GM18873 (cell line): Measurements from ENCODE around the gene BRS3.
"Not testable (repeated sequence)": the region's sequence is repeated elsewhere in the genome, so short reads cannot be mapped to it uniquely, and the experiment has no call there.

Source experiments
- ATAC-seq: cut with Tn5 transposase; IDR thresholded peaks from one replicate; pipeline ENCODE4 v1.9.1; 2021; ENCODE audit warnings: mild to moderate bottlenecking, moderate library complexity, moderate number of reproducible peaks; ENCODE audit not compliant: unreplicated experiment, low FRiP score

BRS3 gene

GRCh38 chrX:136487647-136488046 lies at the start of gene BRS3:
Gene BRS3 (plus strand): TSS chrX:136487947. CDS start chrX:136488115, 168 bp downstream.
- ATAC-seq: no peak

- ATAC-seq: no peak
Measured at GRCh38 chrX:136438192-136438591, 49.6 kb upstream of the BRS3 start.

DNA sequence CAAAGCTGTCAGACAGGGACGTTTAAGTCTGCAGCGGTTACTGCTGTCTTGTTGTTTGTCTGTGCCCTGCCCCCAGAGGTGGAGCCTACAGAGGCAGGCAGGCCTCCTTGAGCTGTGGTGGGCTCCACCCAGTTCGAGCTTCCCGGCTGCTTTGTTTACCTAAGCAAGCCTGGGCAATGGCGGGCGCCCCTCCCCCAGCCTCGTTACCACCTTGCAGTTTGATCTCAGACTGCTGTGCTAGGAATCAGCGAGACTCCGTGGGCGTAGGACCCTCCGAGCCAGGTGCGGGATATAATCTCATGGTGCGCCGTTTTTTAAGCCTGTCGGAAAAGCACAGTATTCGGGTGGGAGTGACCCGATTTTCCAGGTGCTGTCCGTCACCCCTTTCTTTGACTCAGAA lies 42.1 kb upstream of the BRS3 start:
- not testable (repeated sequence) for ATAC-seq

DNA sequence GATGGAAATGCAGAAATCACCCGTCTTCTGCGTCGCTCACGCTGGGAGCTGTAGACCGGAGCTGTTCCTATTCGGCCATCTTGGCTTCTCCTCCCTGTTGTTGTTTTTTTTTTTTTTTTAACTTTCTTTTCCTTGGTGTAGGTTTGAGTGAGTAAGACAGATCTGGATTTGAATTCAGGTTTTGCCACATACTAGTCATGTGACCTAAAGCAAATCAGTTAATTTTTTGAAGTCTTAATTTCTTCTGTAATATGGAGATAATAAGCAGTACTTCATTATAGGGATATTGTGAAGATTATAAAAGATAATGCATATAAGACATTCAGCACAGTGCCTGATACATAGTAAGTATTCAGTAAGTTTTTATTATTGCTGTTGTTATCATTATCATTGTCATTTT lies 41.5 kb upstream of the BRS3 start:
- no peak for ATAC-seq

DNA sequence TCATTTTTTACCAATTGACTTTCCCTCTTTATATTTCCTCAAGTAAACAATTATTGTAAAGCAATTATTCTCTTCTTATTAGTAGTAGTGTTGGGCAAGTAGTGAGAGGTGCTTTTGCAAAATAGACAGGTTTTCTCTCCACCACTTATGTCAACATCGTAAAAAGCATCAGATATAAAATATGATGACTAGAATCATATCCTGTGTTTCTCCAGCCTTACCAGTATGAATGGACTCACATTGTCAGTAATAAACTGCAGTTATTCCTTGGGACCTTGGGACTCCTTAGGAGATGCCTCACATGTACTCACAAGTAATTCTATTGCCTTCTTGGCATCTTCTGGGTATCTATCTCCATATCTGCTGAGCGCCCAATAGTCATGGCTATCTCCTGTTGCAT lies 40.4 kb upstream of the BRS3 start:
- ATAC-seq: no peak

DNA sequence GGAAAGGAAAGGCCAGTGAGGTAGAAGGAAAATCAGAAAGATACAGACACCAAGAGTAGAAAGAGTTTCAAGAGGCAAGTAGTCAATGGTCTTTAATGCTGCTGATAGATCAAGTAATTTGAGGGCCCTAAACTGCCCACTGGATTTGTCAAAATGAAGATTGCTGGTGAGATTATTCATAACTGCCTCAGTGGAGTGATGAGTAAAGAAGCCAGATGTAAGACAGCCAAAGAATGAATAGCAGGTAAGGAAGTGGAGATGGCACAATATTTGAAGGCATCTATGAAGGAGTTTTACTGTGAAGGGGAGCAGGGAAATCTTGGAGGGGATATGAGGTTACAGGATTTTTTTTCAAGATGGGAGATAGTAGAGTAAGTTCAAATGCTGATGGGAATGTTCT lies 39.8 kb upstream of the BRS3 start:
- no peak for ATAC-seq

- ATAC-seq: no peak
Measured at GRCh38 chrX:136450050-136450830, 37.5 kb upstream of the BRS3 start.

DNA sequence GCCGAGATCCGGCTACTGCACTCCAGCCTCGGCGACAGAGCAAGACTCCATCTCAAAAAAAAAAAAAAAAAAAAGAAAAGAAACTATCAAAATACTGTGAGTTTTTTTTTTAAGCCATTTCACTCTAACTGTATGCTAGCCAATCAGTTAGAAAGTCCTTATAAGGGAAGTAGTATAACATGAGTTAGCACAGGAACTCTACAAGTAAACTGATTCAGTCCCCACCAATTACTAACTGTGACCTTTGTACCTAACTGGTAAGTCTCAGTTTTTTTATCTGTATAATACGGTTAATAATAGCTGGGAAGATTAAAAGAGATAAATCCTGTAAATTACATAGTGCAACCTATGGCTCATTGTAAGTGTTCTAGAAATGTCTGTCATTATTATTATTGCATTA lies 35.1 kb upstream of the BRS3 start:
- no peak for ATAC-seq

GRCh38 chrX:136453114-136453513 lies 34.6 kb upstream of the BRS3 start:
- no peak for ATAC-seq

GRCh38 chrX:136453771-136454170 lies 34.0 kb upstream of the BRS3 start:
- ATAC-seq: no peak

GRCh38 chrX:136456133-136456532 lies 31.6 kb upstream of the BRS3 start:
- ATAC-seq: no peak

DNA sequence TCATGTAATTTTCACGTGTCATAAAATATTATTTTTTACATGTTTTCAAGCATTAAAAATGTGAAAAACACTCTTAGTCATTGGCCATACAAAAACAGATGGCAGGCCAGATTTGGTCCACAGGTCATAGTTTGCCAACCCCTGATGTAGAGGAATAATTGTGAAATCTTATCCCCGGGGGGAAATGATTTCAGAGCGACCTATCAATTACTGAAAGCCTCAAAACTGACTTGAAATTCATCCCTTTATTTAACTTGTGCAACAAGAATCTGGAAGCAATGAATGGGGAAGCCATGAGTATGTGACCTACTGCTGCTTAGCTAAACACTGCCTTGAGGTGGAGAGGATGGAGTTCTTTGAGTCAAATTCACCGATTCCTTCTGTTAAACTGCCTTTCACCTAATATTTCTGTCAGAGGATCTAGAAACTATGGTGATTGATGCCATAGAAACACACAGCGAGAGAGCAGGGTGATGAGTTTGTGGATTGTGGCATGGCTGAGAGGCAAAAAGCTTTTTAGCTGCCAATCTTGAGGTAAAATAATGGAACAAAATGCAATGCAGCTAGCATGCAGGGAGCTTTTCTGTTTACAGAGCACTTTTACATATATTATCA lies 30.3 kb upstream of the BRS3 start:
- ATAC-seq: no peak

DNA sequence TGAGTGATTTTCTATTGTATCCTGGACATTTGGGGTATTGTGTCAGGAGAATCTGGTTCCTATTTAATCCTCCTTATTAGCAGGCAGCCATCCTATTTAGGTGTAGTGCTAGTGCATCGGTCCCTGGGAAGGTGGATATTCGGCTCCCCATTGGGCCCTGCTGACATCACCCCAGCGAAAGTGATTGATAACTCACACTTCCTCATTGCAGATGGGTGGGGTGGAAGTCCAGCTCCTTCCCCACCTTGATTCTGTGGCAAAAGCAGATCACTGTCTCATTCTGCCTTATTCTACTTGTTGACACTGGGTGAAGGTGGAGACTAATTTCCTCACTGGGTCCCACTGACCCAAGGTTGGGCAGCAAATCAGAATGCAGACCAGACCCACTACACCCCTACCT lies 23.2 kb upstream of the BRS3 start:
- no peak for ATAC-seq

- no peak for ATAC-seq
Measured at GRCh38 chrX:136467303-136467702, 20.4 kb upstream of the BRS3 start.

- no peak for ATAC-seq
Measured at GRCh38 chrX:136468391-136469103, 19.2 kb upstream of the BRS3 start.

DNA sequence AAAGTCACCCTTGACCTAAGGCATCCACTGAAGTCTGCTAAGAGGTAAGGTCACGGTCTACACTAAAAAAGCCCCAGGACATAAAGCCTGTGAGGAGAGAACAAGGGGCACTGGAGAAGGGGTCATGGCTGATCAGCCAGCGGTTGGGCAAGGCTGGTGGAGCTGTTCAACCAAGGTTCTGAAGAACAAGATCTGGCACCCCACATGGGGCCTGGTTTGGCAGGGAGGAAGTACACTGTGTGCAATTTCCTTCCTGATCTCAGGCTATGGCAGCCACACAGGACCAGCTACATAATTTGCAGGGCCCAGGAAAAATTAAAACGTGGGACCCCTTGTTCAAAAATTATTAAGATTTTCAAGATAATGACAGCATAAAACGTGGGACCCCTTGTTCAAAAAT lies 14.1 kb upstream of the BRS3 start:
- ATAC-seq: no peak

DNA sequence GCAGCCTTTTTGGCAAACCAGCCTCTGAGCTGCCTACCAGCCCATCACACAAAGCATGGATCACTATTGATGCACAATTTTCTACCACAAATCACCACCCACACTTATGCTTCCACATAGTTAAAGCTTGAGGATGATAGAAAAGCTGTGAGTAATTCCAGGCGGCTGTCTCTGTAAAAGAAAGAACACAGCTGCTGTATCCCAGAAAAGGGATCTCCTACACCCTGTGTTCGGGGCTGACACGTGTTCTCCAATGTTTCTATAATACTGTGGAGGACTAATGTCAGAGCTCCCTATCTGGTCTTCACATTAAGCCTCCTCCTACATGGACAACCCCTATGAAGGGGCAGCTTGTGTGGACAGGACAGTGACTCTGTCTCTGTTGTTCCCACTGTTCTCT lies 12.5 kb upstream of the BRS3 start:
- no peak for ATAC-seq

- no peak for ATAC-seq
Measured at GRCh38 chrX:136476501-136476900, 11.2 kb upstream of the BRS3 start.

DNA sequence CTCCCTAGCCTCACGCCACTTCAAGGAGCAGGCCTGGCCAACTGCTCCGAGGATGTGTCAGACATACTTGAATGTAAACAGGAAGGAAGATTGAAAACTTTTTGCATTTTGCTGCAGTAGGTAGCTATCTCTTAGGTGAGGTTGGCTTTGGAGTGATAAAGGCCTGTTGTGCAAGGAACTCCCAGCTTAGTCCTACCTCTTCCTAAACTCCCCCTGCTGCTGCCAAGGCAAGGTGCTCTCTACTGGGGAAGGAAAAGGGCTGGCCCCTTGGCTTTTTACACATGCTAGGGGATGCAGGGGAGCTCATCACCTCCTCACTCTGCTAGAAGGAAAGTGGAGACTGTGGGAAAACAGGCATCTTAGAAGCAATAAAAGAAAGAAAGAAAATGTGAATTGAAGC lies 10.7 kb upstream of the BRS3 start:
- ATAC-seq: no peak

DNA sequence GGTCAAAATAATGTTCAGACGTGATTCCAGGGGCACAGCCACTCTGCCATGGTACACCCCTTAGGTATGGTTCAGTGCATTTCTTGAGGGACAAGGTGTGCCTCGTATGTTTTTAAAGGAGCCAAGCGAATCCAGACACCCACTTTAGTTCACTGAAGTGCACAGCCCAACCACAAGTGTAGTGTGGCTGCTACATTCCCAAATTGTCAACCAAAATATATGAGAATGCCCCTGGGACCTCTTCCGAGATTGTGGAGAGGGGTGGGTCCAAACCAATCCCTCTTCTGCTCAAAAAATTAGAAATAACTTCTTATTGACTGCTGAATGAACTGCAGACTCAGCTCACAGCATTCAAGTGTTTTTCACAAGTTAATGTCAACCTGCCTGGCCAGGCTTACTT lies 7.4 kb upstream of the BRS3 start:
- no peak for ATAC-seq

- ATAC-seq: no peak
Measured at GRCh38 chrX:136488706-136489105, 959 bp downstream of the BRS3 start.

- no peak for ATAC-seq
Measured at GRCh38 chrX:136491832-136492231, 4.1 kb downstream of the BRS3 start.
